ENCODE data around the gene TJP2. TPM values are rescaled to one million over a fixed set of nuclear protein-coding genes. Genes with fewer than 3 reads are reported as not detected.

The TJP2 gene
- total RNA-seq, 1 donor from 2014 or later = 35.5 TPM

DNA sequence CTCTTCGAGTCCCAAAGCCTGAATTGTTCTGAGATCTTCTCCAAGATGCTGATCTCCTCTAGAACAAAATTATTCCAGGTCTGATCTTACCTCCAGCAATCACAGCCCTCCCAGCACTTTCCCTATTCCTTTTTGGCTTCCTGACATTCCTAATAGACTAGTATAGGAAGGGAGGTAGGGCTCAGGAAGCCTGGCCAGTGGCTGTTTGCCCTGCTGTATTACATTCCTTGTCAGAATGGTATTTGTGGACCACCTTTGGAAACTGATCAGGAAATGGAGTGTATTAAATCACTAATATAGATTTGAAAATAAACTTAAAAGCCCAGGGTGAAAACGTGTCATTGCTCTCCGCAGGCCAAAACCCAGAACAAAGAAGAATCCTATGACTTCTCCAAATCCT lies 76.6 kb downstream of the TJP2 start:
- Histone ChIP-seq H3K4me1 (peaks cover 5% of the 10 kb centered on the region), H3K79me2 (ENCODE audit: low read depth) (no peaks in the 10 kb centered on the region), H4K20me1 (ENCODE audit: low read depth) (no peaks in the 10 kb centered on the region), H3K9ac (no peak overlapping the region), H3K27ac (no peak overlapping the region), H3K9me3 (ENCODE audit: low read depth) (no peaks in the 10 kb centered on the region), H3F3A (ENCODE audit: low read depth) (no peaks in the 10 kb centered on the region), H3K4me2 (no peak overlapping the region), H3K4me3 (no peak overlapping the region), H3K27me3 (no peaks in the 10 kb centered on the region), H2AFZ (replicated peaks) (no peak overlapping the region), H3K36me3 (peaks cover 5% of the 10 kb centered on the region)
- no peak overlapping the region for H3K4me3 Mint-ChIP-seq
- H3K27ac Mint-ChIP-seq = no peak overlapping the region
- TF ChIP-seq EZH2 (IDR thresholded peaks at IDR 0.05) (no peak), EZH2phosphoT487 (IDR thresholded peaks at IDR 0.05) (no peak)
- TF ChIP-seq, protein P1, sequence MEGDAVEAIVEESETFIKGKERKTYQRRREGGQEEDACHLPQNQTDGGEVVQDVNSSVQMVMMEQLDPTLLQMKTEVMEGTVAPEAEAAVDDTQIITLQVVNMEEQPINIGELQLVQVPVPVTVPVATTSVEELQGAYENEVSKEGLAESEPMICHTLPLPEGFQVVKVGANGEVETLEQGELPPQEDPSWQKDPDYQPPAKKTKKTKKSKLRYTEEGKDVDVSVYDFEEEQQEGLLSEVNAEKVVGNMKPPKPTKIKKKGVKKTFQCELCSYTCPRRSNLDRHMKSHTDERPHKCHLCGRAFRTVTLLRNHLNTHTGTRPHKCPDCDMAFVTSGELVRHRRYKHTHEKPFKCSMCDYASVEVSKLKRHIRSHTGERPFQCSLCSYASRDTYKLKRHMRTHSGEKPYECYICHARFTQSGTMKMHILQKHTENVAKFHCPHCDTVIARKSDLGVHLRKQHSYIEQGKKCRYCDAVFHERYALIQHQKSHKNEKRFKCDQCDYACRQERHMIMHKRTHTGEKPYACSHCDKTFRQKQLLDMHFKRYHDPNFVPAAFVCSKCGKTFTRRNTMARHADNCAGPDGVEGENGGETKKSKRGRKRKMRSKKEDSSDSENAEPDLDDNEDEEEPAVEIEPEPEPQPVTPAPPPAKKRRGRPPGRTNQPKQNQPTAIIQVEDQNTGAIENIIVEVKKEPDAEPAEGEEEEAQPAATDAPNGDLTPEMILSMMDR (IDR thresholded peaks at IDR 0.05) = no peak
- peaks cover 14% of the 10 kb centered on the region for H3K36me3 Mint-ChIP-seq
- H3K9me3 Mint-ChIP-seq = no peaks in the 10 kb centered on the region
- DNase-seq (ENCODE audit: low spot score) = no peak
- no peaks in the 10 kb centered on the region for H3K4me1 Mint-ChIP-seq
- no peaks in the 10 kb centered on the region for H3K27me3 Mint-ChIP-seq (ENCODE audit: insufficient read depth, low read depth)

GRCh38 chr9:69252436-69252835 lies 78.4 kb downstream of the TJP2 start:
- Histone ChIP-seq H4K20me1 (ENCODE audit: low read depth) (no peaks in the 10 kb centered on the region), H3K27me3 (no peaks in the 10 kb centered on the region), H3K4me3 (no peak overlapping the region), H3K9ac (no peak overlapping the region), H3K4me1 (peaks cover 5% of the 10 kb centered on the region), H3F3A (ENCODE audit: low read depth) (no peaks in the 10 kb centered on the region), H3K27ac (no peak overlapping the region), H2AFZ (replicated peaks) (no peak overlapping the region), H3K4me2 (no peak overlapping the region), H3K9me3 (ENCODE audit: low read depth) (no peaks in the 10 kb centered on the region), H3K36me3 (no peaks in the 10 kb centered on the region), H3K79me2 (ENCODE audit: low read depth) (no peaks in the 10 kb centered on the region)
- Mint-ChIP-seq H3K4me3 (no peak overlapping the region), H3K4me1 (no peaks in the 10 kb centered on the region), H3K27ac (no peak overlapping the region), H3K36me3 (peaks cover 10% of the 10 kb centered on the region), H3K9me3 (no peaks in the 10 kb centered on the region), H3K27me3 (ENCODE audit: insufficient read depth, low read depth) (no peaks in the 10 kb centered on the region)
- DNase-seq (ENCODE audit: low spot score) = no peak
- TF ChIP-seq, protein P1 (IDR thresholded peaks at IDR 0.05) = no peak
- TF ChIP-seq EZH2phosphoT487 (IDR thresholded peaks at IDR 0.05) (no peak), EZH2 (IDR thresholded peaks at IDR 0.05) (no peak)

DNA sequence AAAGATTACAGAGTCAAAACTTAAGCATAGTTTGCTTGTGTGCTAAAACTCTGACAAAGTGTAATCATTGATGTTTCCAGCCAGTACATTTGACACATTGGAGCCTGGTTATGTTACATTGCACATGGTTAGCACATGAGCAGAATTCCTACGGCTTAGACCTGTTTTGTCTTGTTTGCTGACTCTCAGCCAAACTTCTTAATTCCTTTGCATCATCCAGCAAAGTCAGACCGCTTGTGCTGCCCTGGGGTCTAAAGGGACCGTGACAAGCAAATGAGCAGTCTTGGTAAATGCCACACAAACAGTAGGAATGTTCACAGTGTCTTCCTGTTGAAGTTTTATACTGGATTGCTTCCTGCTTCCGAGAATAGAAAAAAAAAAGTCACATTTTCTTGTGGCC lies 79.0 kb downstream of the TJP2 start:
- Histone ChIP-seq H4K20me1 (ENCODE audit: low read depth) (no peaks in the 10 kb centered on the region), H3K4me2 (no peak overlapping the region), H3K27me3 (no peaks in the 10 kb centered on the region), H3F3A (ENCODE audit: low read depth) (no peaks in the 10 kb centered on the region), H3K9me3 (ENCODE audit: low read depth) (no peaks in the 10 kb centered on the region), H3K36me3 (no peaks in the 10 kb centered on the region), H3K79me2 (ENCODE audit: low read depth) (no peaks in the 10 kb centered on the region), H3K4me1 (peaks cover 5% of the 10 kb centered on the region), H2AFZ (replicated peaks) (no peak overlapping the region), H3K4me3 (no peak overlapping the region), H3K27ac (no peak overlapping the region), H3K9ac (no peak overlapping the region)
- Mint-ChIP-seq H3K4me1 (no peaks in the 10 kb centered on the region), H3K27ac (no peak overlapping the region), H3K36me3 (peaks cover 5% of the 10 kb centered on the region), H3K4me3 (no peak overlapping the region), H3K9me3 (no peaks in the 10 kb centered on the region), H3K27me3 (ENCODE audit: insufficient read depth, low read depth) (no peaks in the 10 kb centered on the region)
- TF ChIP-seq EZH2 (IDR thresholded peaks at IDR 0.05) (no peak), EZH2phosphoT487 (IDR thresholded peaks at IDR 0.05) (no peak)
- TF ChIP-seq, protein P1 (IDR thresholded peaks at IDR 0.05) = no peak
- DNase-seq (ENCODE audit: low spot score) = no peak

Data from neural progenitor cell (in vitro differentiated cells).